Endothelial cell of umbilical vein (primary cell): ENCODE results near the gene DEFB129. TPM values are rescaled to one million over a fixed set of nuclear protein-coding genes. Genes with fewer than 3 reads are reported as not detected.

ENCODE experiments used
- BruUV-seq: library from RNA; stranded (reverse); fragments of 400-500 nt; replicated peaks from 2 replicates; lab custom pipeline; 2021; lab: Mats Ljungman, UMichigan
- CTCF ChIA-PET: fragments of 300-600, 350-600 bp; sonication (Branson Sonifier 250); formaldehyde crosslinking; loops from one replicate; lab custom pipeline; 2021; ENCODE audit warnings: antibody characterized with exemption, inconsistent platforms; lab: Charles Lee
- POLR2A ChIA-PET: fragments of 300-600, 350-600 bp; sonication (Branson Sonifier 250); formaldehyde crosslinking; loops from one replicate; lab custom pipeline; 2021; ENCODE audit warnings: antibody characterized with exemption, inconsistent platforms; lab: Charles Lee
- DNase-seq: peaks from one replicate; pipeline ENCODE4 v3.0.0-alpha.2; 2011; ENCODE audit warnings: low read depth, low spot score
- FAIRE-seq: peaks from 2 replicates; lab custom pipeline; 2011; peaks lifted over from hg19 to GRCh38; lab: Jason Lieb, UNC
- H2AFZ ChIP-seq: 2 replicates; pipeline ENCODE4 v1.6.0; 2012; ENCODE audit warnings: low read depth, low read length, control low read depth, inconsistent platforms
- H3K27ac ChIP-seq: 2 replicates; pipeline ENCODE4 v1.5.1; 2011; ENCODE audit warnings: low read depth, mild to moderate bottlenecking, control low read depth, low read length, moderate library complexity; ENCODE audit not compliant: insufficient read depth
- H3K27me3 ChIP-seq, 2 experiments: 2 replicates each; pipeline versions ENCODE4 v1.6.0 to v1.6.1; 2011; ENCODE audit warnings: low read length in 2 of 2, mixed read lengths in 1 of 2; ENCODE audit not compliant: control insufficient read depth in 2 of 2, insufficient read depth in 2 of 2
- H3K36me3 ChIP-seq, 2 experiments: 2 replicates in 1 of 2; 3 replicates in 1 of 2; pipeline ENCODE4 v1.5.1; 2011; ENCODE audit warnings: low read length in 2 of 2, mild to moderate bottlenecking in 1 of 2, moderate library complexity in 1 of 2; ENCODE audit not compliant: control insufficient read depth in 2 of 2, insufficient read depth in 2 of 2; ENCODE audit errors: extremely low read depth in 1 of 2
- H3K4me1 ChIP-seq: 3 replicates; pipeline ENCODE4 v1.5.1; 2011; ENCODE audit warnings: mild to moderate bottlenecking, low read length; ENCODE audit not compliant: control insufficient read depth, insufficient read depth; ENCODE audit errors: extremely low read depth
- H3K4me2 ChIP-seq: 2 replicates; pipeline ENCODE4 v1.6.1; 2011; ENCODE audit warnings: low read length, control low read depth, mixed read lengths; ENCODE audit not compliant: insufficient read depth
- H3K4me3 ChIP-seq, 3 experiments: fragments of 200-600 bp in 1 of 3; sonication (generic), shearing (Covaris generic) in 1 of 3; replicated peaks in 1 of 3; 2 replicates each; pipeline ENCODE4 v1.5.1; 2011 to 2016; ENCODE audit warnings: control low read depth in 3 of 3, low read length in 3 of 3, mild to moderate bottlenecking in 2 of 3, inconsistent platforms in 1 of 3, low read depth in 1 of 3, moderate library complexity in 1 of 3; ENCODE audit not compliant: insufficient read depth in 1 of 3
- H3K79me2 ChIP-seq: 2 replicates; pipeline ENCODE4 v1.6.0; 2012; ENCODE audit warnings: low read length, inconsistent platforms; ENCODE audit not compliant: control insufficient read depth, insufficient read depth
- H3K9ac ChIP-seq: replicated peaks from 2 replicates; pipeline ENCODE3; 2011; ENCODE audit warnings: low read length, control low read depth; ENCODE audit not compliant: insufficient read depth; ENCODE audit errors: extremely low read depth
- H3K9me1 ChIP-seq: replicated peaks from 3 replicates; pipeline ENCODE4 v1.6.0; 2011; ENCODE audit warnings: mild to moderate bottlenecking, low read length; ENCODE audit not compliant: control insufficient read depth, insufficient read depth; ENCODE audit errors: extremely low read depth
- H3K9me3 ChIP-seq: replicated peaks from 2 replicates; pipeline ENCODE4 v1.5.1; 2012; ENCODE audit warnings: low read length, inconsistent platforms; ENCODE audit not compliant: control insufficient read depth, insufficient read depth
- H4K20me1 ChIP-seq: replicated peaks from 2 replicates; pipeline ENCODE3; 2011; ENCODE audit warnings: mild to moderate bottlenecking, low read length; ENCODE audit not compliant: control insufficient read depth, insufficient read depth; ENCODE audit errors: extremely low read depth
- EZH2 ChIP-seq: IDR thresholded peaks from 2 replicates; pipeline ENCODE4 v1.6.1; 2012; ENCODE audit warnings: borderline replicate concordance, low read depth, mild to moderate bottlenecking, moderate library complexity, low read length, inconsistent platforms; ENCODE audit not compliant: severe bottlenecking
- FOS ChIP-seq: IDR thresholded peaks from 2 replicates; pipeline ENCODE4 v1.6.1; 2011; ENCODE audit warnings: mild to moderate bottlenecking, low read length, moderate library complexity, borderline replicate concordance; ENCODE audit not compliant: insufficient read depth
- GATA2 ChIP-seq: IDR thresholded peaks from 2 replicates; pipeline ENCODE4 v1.7.0; 2011; ENCODE audit warnings: low read depth, mild to moderate bottlenecking, moderate library complexity, mixed read lengths, low read length; ENCODE audit not compliant: insufficient read length, insufficient read depth
- JUN ChIP-seq: IDR thresholded peaks from 2 replicates; pipeline ENCODE4 v1.6.1; 2011; ENCODE audit warnings: borderline replicate concordance, low read depth; ENCODE audit not compliant: insufficient read length, insufficient read depth
- MYC ChIP-seq: IDR thresholded peaks from one replicate; pipeline ENCODE4 v1.6.1; 2011; ENCODE audit warnings: mild to moderate bottlenecking, low read depth, low read length
- POLR2A ChIP-seq: IDR thresholded peaks from 2 replicates; pipeline ENCODE4 v1.6.1; 2012; ENCODE audit warnings: low read depth, mild to moderate bottlenecking, control low read depth, low read length
- POLR2AphosphoS5 ChIP-seq: IDR thresholded peaks from 2 replicates; pipeline ENCODE4 v1.6.1; 2012; ENCODE audit warnings: low read depth, mild to moderate bottlenecking, control low read depth, low read length, moderate library complexity; ENCODE audit not compliant: insufficient read depth
- dilution Hi-C: fragments of 300-500 bp; cut with MboI; formaldehyde crosslinking; loops from one replicate; pipeline ENCODE4 v1.15.0; 2019; ENCODE audit warnings: low sequenced_read_pairs; ENCODE audit not compliant: extremely low pct_ligation_motif_present
- intact Hi-C: fragments of 100-400 bp; cut with micrococcal nuclease; formaldehyde crosslinking; loops from one replicate; pipeline ENCODE4 v1.10.0; 2022
- polyA plus RNA-seq, 4 experiments: library from polyadenylated mRNA; depleted of rRNA in 3 of 4; stranded (reverse) in 3 of 4; unstranded in 1 of 4; fragments of >200 nt; gene quantifications; 2 replicates each; pipeline versions ENCODE4 v1.2.1 to v1.2.3, GENCODE V29; 2011 to 2012; ENCODE audit warnings: missing spikeins in 1 of 4
- total RNA-seq: library from RNA; stranded (reverse); gene quantifications from 2 replicates; pipeline ENCODE4 v1.2.3, GENCODE V29; 2021
- TF ChIP-seq, protein P1 (sequence below), 2 donors: IDR thresholded peaks; 1 replicate in 1 of 2; 2 replicates in 1 of 2; pipeline ENCODE4 v1.5.1; 2011; ENCODE audit warnings: low read length in 2 of 2, mild to moderate bottlenecking in 2 of 2, moderate library complexity in 2 of 2, control low read depth in 1 of 2, inconsistent platforms in 1 of 2, low read depth in 1 of 2; ENCODE audit not compliant: insufficient read depth in 1 of 2; ENCODE audit errors: extremely low read depth in 1 of 2
- TF ChIP-seq, protein P2 (sequence below): IDR thresholded peaks from 2 replicates; pipeline ENCODE4 v1.6.1; 2011; ENCODE audit not compliant: insufficient read depth, insufficient read length

DEFB129 gene
- total and polyA plus RNA-seq, 2 donors (not counting 3 experiments of a cell fraction or from before 2014, with no cell fraction given), result not detected

DNA sequence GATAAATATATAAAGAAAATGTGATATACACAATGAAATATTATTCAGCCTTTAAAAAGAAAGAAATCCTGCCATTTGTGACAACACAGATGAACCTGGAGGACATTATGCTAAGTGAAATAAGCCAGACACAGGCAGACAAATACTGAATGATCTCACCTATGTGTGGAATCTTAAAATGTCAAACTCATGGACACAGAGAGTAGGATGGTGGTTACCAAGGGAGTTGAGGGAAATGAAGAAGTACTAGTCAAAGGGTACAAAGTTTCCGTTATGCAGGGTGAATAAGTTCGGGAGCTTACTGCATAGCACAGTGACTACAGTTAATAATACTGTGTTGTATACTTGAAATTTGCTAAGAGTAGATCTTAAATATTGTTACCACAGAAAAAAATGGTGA, 15.8 kb downstream of the DEFB129 start:
- FAIRE-seq (no peak), DNase-seq (no peak)
- Histone ChIP-seq H3K9me3 (no peaks in the 10 kb centered on the region), H3K9ac (no peak overlapping the region), H2AFZ (no peak overlapping the region), H3K4me3 (no peak overlapping the region), H3K4me2 (no peak overlapping the region), H4K20me1 (no peaks in the 10 kb centered on the region), H3K27me3 (peaks cover 4 to 17% of the 10 kb centered on the region in 2 experiments), H3K4me1 (no peaks in the 10 kb centered on the region), H3K9me1 (peaks cover 3% of the 10 kb centered on the region), H3K79me2 (no peaks in the 10 kb centered on the region), H3K36me3 (no peaks in the 10 kb centered on the region), H3K27ac (no peak overlapping the region)
- dilution Hi-C loops (no loop called here), intact Hi-C loops (no loop called here)
- BruUV-seq, result no TSS peak
- ChIA-PET CTCF (no interaction called here), POLR2A (no interaction called here)
- no peak for TF ChIP-seq POLR2A

DNA sequence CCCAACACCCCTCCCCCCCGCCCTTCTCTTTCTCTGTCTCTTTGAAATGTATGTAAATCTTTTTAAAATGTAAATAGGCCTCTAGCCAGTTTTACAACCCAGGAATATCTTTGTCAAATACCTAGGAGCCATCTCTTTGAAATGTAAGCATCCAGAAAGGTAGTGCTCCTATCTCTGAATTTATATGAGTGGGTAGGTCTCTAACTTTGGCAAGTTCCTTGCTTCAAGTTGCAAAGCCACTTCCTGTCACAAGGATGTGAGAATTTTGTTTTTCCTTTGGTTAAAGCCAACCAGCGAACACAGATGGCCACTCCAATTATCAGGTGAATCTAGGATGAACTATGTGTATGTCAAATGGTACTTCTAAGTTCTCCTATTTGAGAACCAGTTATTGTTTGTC, 24.3 kb downstream of the DEFB129 start:
- CTCF ChIA-PET, result no interaction called here
- FAIRE-seq, result no peak
- no peak overlapping the region for H3K9ac ChIP-seq
- POLR2A ChIA-PET, result no interaction called here
- no peaks in the 10 kb centered on the region for H4K20me1 ChIP-seq
- H2AFZ ChIP-seq, result no peak overlapping the region
- no peaks in the 10 kb centered on the region for H3K9me1 ChIP-seq
- no peaks in the 10 kb centered on the region for H3K9me3 ChIP-seq
- H3K4me2 ChIP-seq, result no peak overlapping the region
- intact Hi-C loops, result no loop called here
- H3K27me3 ChIP-seq, result peaks cover 2 to 10% of the 10 kb centered on the region in 2 experiments
- H3K79me2 ChIP-seq, result no peaks in the 10 kb centered on the region
- H3K27ac ChIP-seq, result no peak overlapping the region
- H3K36me3 ChIP-seq, result no peaks in the 10 kb centered on the region
- no peaks in the 10 kb centered on the region for H3K4me1 ChIP-seq
- no TSS peak for BruUV-seq
- dilution Hi-C loops, result no loop called here
- TF ChIP-seq POLR2AphosphoS5 (no peak), FOS (no peak), GATA2 (no peak), JUN (no peak), MYC (no peak), EZH2 (no peak), POLR2A (no peak)
- TF ChIP-seq, protein P1, sequence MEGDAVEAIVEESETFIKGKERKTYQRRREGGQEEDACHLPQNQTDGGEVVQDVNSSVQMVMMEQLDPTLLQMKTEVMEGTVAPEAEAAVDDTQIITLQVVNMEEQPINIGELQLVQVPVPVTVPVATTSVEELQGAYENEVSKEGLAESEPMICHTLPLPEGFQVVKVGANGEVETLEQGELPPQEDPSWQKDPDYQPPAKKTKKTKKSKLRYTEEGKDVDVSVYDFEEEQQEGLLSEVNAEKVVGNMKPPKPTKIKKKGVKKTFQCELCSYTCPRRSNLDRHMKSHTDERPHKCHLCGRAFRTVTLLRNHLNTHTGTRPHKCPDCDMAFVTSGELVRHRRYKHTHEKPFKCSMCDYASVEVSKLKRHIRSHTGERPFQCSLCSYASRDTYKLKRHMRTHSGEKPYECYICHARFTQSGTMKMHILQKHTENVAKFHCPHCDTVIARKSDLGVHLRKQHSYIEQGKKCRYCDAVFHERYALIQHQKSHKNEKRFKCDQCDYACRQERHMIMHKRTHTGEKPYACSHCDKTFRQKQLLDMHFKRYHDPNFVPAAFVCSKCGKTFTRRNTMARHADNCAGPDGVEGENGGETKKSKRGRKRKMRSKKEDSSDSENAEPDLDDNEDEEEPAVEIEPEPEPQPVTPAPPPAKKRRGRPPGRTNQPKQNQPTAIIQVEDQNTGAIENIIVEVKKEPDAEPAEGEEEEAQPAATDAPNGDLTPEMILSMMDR (IDR thresholded peaks at IDR 0.05; ENCODE audit: extremely low read depth in 1 of 2, insufficient read depth in 1 of 2, low read depth in 1 of 2, low read length in 2 of 2), result no peak
- TF ChIP-seq, protein P2, sequence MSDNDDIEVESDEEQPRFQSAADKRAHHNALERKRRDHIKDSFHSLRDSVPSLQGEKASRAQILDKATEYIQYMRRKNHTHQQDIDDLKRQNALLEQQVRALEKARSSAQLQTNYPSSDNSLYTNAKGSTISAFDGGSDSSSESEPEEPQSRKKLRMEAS, result no peak
- no peak overlapping the region for H3K4me3 ChIP-seq
- DNase-seq, result no peak
